Frontal cortex (tissue), 4 donors: ENCODE results near the gene KIF17. TPM values are rescaled to one million over a fixed set of nuclear protein-coding genes. Genes with fewer than 3 reads are reported as not detected.
A peak's percentile ranks its signal among the peaks of the same experiment; 100 is the strongest.
"Not testable (repeated sequence)": the region's sequence is repeated elsewhere in the genome, so short reads cannot be mapped to it uniquely, and the experiment has no call there.

Experiments used
- DNase-seq, 2 donors: peaks; one replicate each; pipeline ENCODE4 v3.0.0; 2012; ENCODE audit warnings: low spot score in 2 of 2
- FAIRE-seq: peaks from 2 replicates; lab custom pipeline; 2012; peaks lifted over from hg19 to GRCh38; lab: Jason Lieb, UNC
- total RNA-seq: library from RNA; depleted of rRNA; stranded (reverse); fragments of >200 nt; gene quantifications from one replicate; pipeline ENCODE4 v1.2.3, GENCODE V29; 2014
- donor health status: control.
- donor health status: control.
- donor health status: control.

KIF17 gene
- total RNA-seq, 1 donor from 2014 or later, result 10.2 TPM

DNA sequence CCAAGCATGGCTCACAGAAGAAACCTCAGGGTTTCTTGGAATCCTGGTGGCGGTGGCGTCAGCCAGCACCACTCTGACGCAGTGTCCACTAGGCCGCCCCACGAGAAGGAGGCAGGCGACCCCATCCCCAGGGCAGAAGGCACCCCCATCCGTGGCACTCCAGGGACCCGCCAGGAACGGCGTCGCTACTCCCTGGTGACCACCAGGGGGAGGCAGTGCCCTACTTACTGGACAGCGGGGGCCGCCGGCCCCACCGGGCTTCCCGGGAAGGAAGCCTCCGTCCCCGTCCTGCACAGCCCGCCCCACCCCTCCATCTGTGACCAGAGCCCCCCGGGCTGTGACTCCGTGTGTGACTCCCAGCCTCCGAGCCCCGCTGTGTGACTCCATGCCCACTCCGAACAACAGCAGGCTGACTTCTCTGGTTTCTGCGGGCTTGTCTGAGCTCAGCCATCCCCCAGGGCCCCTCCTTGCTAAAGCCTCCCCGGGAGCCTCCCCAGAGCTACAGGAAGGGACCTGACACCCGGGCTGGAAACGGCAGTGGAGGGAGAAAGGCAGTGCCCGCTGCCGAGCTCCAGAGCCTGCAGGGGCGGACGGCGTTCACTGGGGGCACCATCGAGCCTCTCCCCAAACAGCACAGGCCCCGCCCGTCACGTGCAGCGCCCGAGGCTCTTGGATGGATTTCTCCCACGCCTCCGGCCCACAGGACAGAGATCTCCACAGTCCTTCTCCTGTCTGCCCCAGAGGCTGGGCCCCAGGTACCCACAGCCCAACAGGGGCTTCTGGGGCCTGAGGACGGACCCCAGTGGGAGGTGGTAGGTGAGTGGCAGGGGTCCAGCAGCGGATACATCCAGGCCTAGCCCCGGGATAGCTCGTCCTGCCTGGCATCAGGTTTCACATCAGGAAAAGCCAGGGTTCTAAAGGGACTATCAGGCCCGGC lies 21.1 kb downstream of the KIF17 start:
- DNase-seq (peak; percentile 77 to 94), FAIRE-seq (no peak)

DNA sequence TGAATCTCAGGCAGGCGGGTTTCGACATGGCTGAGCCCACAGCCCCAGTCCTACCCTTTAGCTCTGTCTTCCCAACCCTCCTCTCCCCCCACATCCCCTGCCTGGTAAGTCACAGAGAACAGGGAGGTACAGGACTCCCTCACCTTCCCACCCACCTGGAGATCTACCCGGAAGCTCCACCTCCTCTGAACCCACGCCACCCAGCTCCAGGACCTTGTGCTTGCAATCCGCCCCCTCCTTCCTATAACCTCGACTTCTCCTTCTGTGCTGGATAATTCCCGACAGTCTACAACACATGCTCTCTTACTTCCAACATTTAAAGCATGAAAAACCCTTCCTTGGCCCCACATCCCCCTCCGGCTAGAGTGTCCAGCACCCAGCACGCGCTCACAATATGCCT lies 22.3 kb downstream of the KIF17 start:
- FAIRE-seq (no peak), DNase-seq (no peak)

DNA sequence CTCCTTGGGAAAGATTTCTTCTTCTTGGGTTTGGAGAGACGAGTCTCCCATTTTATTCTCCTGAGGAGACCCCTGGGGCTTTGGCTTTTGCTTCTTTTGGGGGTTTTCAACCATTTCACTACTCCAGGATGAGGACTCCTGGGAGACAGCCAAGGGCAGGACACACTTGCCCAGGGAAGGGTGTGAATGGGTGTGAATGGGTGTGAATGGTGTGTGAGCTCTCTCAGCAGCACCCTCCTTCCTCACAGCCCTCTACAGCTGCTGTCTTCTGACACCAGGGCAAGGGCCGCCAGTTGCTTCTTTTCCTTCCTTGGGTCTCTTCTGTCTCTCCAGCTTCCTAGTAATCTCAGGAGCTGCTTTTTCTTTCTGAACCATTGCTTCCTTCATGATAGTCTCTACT lies 24.2 kb downstream of the KIF17 start:
- DNase-seq (no peak), FAIRE-seq (no peak)

DNA sequence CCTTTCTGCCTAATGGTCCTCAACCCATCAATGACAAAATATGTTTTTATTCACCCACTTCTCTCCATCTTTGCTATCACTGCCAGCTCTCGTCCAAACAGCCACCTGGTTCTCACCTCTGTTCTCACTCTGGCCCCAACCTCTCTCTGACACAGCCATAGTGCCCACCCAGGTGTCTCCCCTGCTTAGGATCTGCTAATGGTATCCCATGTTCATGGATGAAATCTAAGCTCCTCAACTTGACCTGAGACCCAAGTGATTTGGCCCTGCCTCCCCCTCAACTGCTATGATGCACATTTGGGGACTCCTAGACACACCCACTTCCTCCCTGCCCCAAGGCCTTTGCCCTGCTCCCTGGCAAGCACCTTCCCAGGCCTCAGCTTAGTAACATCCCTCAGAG lies 25.9 kb downstream of the KIF17 start:
- FAIRE-seq (no peak), DNase-seq (no peak)

DNA sequence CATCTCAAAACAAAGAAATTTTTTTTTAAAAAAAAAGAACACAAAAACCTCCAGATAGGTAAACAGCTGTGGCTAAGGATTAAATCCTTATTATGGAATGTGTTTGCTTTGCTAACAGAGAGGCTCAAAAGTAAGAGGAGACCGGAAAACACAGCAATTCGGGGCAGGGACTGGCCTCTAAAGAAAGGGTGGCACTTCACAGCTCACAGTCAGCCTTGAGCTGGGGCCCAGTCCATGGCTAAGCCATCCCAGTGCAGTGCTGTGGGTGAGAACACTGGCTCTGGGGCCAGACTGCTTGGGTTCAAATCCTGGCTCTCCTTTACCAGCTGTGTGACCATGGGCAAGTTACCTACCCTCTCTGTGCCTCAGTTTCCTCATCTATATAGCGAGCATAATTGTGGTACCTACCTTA lies 28.2 kb downstream of the KIF17 start:
- DNase-seq (no peak), FAIRE-seq (no peak)

DNA sequence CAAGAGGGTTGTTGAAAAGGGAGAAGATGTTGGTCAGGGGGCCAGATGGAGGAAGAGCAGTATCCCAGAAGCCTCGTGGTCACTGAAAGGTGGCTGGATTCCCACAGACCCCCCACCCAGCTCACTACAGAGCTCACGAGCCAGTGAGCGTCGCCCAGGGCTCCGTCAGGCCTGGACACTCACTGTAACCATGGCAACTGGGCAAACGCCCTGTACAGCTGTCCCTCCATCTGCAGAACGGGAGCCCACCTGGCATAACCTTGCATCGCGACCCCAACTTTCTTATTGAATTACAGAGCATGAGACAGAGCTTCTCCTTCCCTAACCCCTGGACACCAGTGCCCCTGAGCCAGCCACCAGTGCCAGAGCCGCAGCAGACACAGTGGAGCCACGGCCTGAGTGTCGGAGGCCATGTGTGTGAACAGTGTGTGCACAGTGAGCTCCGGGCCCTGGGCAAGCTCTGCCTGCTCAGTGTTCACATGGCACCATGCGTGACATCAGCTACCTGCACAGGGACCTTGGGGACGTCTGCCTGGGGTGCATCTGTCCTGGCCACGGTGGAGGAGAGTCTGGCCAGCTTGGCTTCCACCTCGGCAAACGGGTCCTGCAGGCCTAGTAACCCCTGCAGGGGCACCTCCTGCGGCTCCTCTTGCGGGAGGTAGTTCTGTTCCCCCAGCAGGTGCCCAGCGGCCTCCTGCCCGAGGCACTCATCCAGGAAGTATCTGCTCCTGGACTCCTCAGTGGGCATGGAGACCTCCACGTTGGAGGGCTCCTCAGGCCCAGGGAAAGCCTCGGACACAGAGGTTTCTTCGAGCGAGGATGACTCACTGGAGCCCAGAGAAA lies 30.7 kb downstream of the KIF17 start:
- no peak for FAIRE-seq
- DNase-seq, result no peak

DNA sequence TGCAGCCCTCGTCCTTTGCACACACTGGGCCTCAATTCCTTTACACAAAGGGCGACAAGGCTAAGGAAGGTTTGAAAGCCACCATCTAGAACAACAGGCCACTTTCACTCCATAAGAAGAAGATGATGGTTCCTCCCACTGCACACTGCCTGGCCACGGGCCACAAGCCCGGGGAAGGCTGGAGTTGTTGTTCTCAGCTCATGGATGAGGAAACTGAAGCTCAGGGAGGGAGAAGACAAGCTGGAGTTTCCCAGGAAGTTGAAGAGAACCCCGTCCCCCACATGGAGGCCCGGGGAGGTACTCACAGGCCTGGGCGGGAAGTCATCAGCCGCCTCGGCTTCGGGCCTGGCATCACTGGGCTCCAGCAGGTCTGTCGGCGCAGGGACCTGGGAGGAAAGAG lies 32.1 kb downstream of the KIF17 start:
- DNase-seq (no peak), FAIRE-seq (no peak)

DNA sequence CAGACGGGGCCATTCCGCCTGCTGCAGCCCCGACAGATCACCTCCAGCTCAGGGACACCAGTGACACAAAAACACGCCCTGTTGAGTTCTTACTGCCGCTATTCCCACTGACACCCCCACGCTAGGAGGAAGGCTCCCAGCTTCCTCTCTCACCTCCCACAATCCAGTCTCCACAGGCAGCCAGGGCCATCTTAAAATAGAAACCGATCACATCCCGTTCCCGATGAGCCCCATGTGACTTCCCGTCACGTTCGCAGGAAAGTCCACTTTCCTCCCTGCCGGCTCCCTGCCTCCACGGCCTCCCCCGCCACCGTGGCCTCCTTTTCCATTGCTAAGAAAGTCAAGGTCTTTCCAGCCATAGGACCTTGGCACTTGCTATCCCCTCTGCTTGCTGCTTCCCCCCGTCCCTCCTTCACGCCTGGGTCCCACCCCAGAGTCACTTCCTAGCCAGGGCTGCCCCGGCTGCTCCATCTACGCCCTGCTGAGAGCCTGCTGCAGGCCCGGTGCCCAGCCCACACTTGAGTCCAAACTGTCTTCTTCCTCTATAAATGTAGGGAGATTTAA lies 32.6 kb downstream of the KIF17 start:
- peak in 1 of 2 donors; percentile 52 for DNase-seq
- no peak for FAIRE-seq

DNA sequence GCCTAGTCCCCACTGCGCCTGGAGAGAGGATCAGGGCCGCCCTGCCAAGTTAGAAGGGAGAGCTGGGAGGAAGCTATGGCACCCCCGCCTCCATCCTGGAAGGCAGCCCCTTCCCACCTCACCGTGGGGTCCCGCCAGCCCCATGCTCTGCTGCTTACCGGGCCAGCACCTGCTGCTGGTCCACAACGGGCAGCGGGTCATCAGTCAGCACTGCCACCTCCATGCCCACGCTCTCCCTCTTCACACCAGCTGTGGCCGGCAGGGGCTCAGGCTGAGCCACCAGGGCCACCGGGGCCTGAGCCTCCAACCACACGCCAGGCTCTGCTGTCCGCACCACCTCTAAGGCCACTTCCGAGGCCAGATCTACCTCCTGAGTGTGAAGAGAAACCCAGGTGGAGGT lies 33.2 kb downstream of the KIF17 start:
- DNase-seq (no peak), FAIRE-seq (no peak)

DNA sequence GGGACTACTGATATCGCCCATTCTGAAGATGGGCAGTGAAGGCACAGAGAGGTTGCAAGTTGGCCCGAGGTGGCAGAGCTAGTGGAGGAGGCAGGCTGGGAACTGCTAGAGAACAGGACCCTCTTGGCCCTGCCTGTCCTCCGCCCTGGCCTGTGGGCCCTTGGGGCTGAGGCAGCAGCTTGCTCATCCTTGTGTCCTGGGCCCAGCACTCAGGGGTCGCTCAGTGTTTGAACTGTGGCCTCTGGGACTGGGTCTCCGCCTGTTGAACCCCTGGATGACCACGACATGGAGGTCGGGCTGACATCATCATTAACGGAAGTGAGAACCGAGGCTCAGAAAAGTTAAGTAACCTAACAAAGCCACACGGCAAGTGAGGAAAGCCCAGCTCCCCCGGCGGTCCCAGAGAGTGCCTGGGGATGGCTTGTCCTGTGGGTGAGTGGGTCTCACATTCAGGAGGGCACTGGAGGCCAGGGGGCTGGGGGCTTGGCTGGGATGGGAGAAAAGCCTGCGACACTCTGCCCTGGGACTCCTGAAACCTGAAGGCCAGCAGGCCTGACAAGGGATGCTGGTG lies 33.7 kb downstream of the KIF17 start:
- FAIRE-seq, result no peak

DNA sequence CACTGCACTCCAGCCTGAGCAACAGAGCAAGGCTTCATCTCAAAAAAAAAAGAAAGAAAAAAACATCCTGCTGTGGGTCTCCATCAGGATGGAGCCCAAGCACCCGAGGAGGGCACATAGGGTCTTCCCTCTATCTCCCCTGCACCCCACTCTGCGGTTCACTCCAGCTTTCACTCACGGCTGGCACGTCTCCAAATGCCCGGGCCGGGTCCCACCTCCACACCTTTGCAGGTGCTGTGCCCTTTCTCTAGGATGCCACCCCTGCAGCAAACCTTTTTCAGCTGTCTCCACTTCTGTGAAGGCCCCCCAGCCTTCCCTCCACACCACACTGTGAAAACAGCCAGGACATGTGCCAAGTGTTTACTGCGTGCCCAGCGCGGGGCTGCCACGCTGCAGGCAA lies 34.2 kb downstream of the KIF17 start:
- FAIRE-seq, result no peak
- no peak for DNase-seq

More for the DNA sequence above, 33.7 kb downstream of the KIF17 start:
- DNase-seq, result no peak

DNA sequence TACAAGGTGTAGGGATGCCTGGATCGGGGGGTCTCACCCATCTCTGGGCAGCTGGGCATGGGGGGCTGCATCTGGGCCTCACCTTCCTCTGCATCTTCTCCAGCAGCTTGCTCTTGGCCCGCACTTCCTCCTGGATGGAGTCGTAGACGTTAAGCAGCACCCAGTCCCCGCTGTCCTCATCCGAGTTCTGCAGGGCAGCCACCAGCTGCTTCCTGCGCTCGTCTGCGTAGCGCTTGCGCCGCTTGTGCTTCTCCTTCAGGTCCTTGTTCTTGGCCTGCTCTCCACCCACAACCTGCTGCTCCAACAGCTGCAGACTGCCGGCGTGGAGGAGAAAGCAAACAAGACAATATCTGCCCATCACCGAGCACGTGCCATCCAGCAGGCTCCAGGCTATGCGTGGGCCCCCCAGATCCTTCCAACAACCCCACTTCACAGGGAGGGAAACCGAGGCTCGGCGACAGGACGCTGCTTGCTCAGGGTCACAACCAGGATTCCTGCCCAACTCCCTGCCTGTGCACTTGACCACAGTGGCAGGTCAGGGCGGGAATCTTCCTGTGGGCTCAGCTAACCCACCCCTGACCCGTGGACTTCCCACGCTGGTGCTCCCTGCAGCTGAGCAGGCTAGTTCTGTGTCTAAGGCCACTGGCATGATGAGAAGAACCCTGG lies 35.1 kb downstream of the KIF17 start:
- FAIRE-seq (no peak), DNase-seq (no peak)

DNA sequence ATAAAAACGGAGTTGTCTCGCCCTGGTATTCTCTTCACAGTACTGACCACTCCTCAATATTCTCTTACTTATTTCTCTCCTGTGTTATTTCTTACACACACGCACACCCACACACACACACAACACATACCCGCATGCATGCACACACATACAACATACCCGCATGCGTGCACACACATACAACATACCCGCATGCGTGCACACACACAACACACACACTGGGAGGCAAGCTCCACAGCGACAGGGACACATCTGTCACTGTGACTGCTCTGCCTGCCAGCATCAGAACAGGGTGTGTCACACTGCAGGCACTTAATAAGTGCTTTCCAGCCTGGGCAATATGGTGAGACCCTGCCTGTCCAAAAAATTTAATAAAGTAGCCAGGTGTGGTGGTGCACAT lies 35.8 kb downstream of the KIF17 start:
- FAIRE-seq (no peak), DNase-seq (no peak)

DNA sequence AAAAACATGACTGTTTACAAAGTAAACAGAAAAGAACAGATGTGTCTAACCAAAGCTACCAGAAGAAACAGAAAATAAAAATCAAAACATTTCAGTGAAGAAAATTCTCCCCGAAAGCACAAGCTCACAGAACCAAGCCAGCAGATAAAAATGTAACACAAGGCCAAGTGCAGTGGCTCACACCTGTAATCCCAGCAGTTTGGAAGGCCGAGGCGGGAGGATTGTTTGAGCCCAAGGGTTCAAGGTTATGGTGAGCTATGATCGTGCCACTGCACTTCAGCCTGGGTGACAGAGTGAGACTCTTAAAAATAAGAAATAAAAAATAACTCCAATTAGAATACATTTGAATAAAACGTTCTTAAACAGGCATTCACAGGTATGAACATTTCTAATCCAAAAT lies 37.5 kb downstream of the KIF17 start:
- DNase-seq (no peak), FAIRE-seq (no peak)

DNA sequence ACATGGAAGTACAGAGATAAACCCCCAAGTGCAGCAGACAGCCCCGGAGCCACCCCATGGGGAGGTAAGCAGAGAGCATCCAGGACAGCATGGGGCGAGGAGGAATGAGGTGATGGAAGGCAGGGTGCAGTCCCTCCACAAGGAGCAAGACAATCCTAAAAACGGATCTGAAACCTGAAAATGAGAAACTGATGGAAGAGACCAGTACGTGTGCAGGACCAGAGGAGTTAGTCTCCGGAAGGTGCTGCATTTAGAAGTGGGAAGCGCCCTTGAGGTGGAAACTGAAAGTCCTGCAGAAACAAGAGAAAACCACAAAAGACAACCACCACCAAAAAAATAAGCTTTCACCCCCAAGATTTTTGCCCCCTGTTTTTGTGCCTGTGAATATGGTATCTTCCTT lies 39.2 kb downstream of the KIF17 start:
- DNase-seq (no peak), FAIRE-seq (no peak)

DNA sequence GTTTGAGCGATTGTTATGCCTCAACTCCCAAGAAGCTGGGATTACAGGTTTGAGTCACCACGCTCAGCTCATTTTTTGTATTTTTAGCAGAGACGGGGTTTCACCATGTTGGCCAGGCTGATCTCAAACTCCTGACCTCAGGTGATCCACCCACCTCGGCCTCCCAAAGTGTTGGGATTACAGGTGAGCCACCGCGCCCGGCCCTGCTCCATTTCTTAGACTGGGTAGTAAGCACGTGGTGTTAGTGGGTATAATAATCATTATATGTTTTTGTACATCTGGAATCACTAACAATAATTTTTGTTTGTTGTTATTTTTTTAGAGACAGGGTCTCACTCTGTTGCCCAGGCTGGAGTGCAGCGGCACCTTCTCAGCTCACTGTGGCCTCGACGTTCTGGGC lies 44.2 kb downstream of the KIF17 start:
- not testable (repeated sequence) for FAIRE-seq, DNase-seq

DNA sequence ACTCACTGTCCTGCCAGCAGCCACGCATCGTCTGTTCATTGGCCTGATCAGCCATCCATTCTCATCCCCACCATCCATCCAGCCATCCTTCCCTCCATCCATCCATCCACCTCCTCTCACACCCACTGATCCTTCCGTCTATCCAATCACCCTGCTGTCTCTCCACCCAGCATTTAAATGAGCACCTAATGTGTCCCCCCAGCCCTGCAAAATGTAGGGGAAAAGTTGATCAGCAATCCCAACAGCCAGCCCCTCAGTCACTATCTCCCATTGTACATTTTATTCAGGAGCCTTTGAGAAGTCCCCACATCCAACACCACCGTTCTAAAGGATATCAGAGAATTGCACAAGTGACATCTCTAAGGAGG lies 45.6 kb downstream of the KIF17 start:
- DNase-seq, result no peak
- FAIRE-seq, result no peak

DNA sequence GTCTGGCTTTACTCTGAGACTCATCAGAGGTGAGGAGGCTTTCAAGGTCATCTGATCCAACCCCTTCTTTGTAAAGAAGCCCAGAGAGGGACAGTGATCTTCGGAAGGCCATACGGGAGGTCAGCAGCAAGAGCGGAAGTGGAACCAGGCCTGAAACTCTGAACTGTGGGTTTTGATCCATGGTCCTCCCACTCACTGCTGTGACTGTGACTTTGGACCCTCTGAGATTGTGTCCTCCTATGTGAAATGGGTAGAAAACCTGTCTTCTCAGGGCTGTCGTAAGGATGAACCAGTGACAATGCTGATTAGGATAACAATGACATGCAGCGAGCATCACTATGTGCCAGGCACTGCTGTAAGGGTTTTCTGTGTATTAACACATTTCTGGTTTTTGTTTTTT lies 46.9 kb downstream of the KIF17 start:
- no peak for DNase-seq
- FAIRE-seq, result no peak

DNA sequence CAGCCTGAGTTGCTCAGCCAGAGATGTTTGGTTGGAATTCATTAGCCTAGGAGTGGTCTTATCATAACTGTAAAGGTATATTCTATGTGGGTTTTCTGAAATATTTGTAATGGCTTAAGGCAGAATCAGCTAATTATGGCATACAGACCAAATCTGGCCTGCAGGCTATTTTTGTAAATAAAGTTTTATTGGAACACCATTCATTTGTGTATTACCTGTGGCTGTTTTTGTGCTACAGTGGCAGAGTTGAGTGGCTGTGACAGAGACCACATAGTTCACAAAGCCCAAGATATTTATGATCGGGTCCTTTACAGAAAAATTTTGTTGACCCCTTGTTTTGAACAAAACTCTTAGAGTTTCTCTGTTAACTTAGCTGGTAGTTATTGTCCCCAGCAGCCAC lies 49.2 kb downstream of the KIF17 start:
- FAIRE-seq (no peak), DNase-seq (no peak)

DNA sequence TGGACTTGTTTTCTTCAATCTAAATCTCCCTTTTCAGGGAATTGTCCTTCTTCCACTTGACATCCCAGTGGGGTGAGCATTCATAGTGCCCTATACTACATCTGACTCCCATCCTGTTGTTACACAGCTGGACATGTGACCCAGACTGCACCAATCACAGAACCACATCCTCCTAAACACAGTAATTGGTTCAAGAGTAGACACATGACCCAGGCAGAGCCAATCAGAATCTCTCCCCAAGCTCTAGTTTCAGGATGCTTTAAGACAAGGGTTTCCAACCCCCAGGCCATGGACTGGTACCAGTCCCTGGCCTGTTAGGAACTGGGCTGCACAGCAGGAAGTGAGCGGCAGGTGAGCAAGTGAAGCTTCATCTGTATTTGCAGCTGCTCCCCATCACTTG lies 51.0 kb downstream of the KIF17 start:
- DNase-seq (no peak), FAIRE-seq (no peak)
